ENCODE data around the gene C22orf15. TPM values are rescaled to one million over a fixed set of nuclear protein-coding genes. Genes with fewer than 3 reads are reported as not detected.

The C22orf15 gene
- total and polyA plus RNA-seq, 4 donors: 0.03 to 0.17 (median 0.12) TPM

GRCh38 chr22:23744485-23744884 lies 18.3 kb upstream of the C22orf15 start:
- Histone ChIP-seq H3K4me3 (ENCODE audit: low read depth in 1 of 3, low read length in 3 of 3) (no peak overlapping the region), H3K27ac (ENCODE audit: low read depth in 1 of 2, low read length in 2 of 2) (no peak overlapping the region), H3K9ac (ENCODE audit: low read depth in 1 of 2, low read length in 2 of 2) (no peak overlapping the region), H3K4me1 (ENCODE audit: control insufficient read depth in 4 of 4, insufficient read depth in 4 of 4, low read length in 3 of 4) (no peaks in the 10 kb centered on the region), H3K9me3 (ENCODE audit: control insufficient read depth in 4 of 4, low read length in 3 of 4) (no peaks in the 10 kb centered on the region), H3K36me3 (ENCODE audit: control insufficient read depth in 4 of 4, insufficient read depth in 3 of 4, low read depth in 1 of 4, low read length in 3 of 4) (peaks cover 5 to 26% (median 7%) of the 10 kb centered on the region in 4 donors), H3K27me3 (ENCODE audit: control insufficient read depth in 4 of 4, insufficient read depth in 4 of 4, low read length in 3 of 4) (no peaks in the 10 kb centered on the region)
- TF ChIP-seq ZBTB33 (IDR thresholded peaks at IDR 0.05): no peak
- TF ChIP-seq ATF3 (IDR thresholded peaks at IDR 0.05): no peak
- no peak for TF ChIP-seq EGR1 (IDR thresholded peaks at IDR 0.05; ENCODE audit: low read depth in 2 of 2)
- no peak for TF ChIP-seq NR2F2 (IDR thresholded peaks at IDR 0.05)
- TF ChIP-seq RAD21 (IDR thresholded peaks at IDR 0.05): no peak
- TF ChIP-seq MAX (IDR thresholded peaks at IDR 0.05): no peak
- no peak for TF ChIP-seq GABPA (IDR thresholded peaks at IDR 0.05 in 1 of 2, conservative IDR thresholded peaks at IDR 0.05 in 1 of 2)
- TF ChIP-seq YY1 (IDR thresholded peaks at IDR 0.05): no peak
- no peak for TF ChIP-seq FOXA1 (IDR thresholded peaks at IDR 0.05)
- WGBS: 97% methylated on average over 14 of the region's 14 CpGs
- no peak for DNase-seq (ENCODE audit: low spot score)

- peaks cover 0 to 4% (median 2%) of the 10 kb centered on the region in 4 donors for H3K4me1 ChIP-seq (ENCODE audit: control insufficient read depth in 4 of 4, insufficient read depth in 4 of 4, low read length in 3 of 4)
- 78% methylated on average over 6 of the region's 6 CpGs for whole genome bisulfite sequencing
- peaks cover 5 to 26% (median 7%) of the 10 kb centered on the region in 4 donors for H3K36me3 ChIP-seq (ENCODE audit: control insufficient read depth in 4 of 4, insufficient read depth in 3 of 4, low read depth in 1 of 4, low read length in 3 of 4)
- H3K27me3 ChIP-seq (ENCODE audit: control insufficient read depth in 4 of 4, insufficient read depth in 4 of 4, low read length in 3 of 4): no peaks in the 10 kb centered on the region
- no peak for TF ChIP-seq YY1 (IDR thresholded peaks at IDR 0.05)
- TF ChIP-seq JUND (IDR thresholded peaks at IDR 0.05): no peak
- TF ChIP-seq MAX (IDR thresholded peaks at IDR 0.05): no peak
- no peak for TF ChIP-seq FOXA1 (IDR thresholded peaks at IDR 0.05)
- no peak for TF ChIP-seq TAF1 (conservative IDR thresholded peaks at IDR 0.05)
- no peak overlapping the region for H3K9ac ChIP-seq (ENCODE audit: low read depth in 1 of 2, low read length in 2 of 2)
- no peak for DNase-seq (ENCODE audit: low spot score)
- H3K27ac ChIP-seq (ENCODE audit: low read depth in 1 of 2, low read length in 2 of 2): no peak overlapping the region
- H3K9me3 ChIP-seq (ENCODE audit: control insufficient read depth in 4 of 4, low read length in 3 of 4): no peaks in the 10 kb centered on the region
- H3K4me3 ChIP-seq (ENCODE audit: low read depth in 1 of 3, low read length in 3 of 3): no peak overlapping the region
Observed at GRCh38 chr22:23745791-23746190, 17.0 kb upstream of the C22orf15 start.

GRCh38 chr22:23749841-23750301 lies 12.9 kb upstream of the C22orf15 start:
- no peak overlapping the region for H3K9ac ChIP-seq (ENCODE audit: low read depth in 1 of 2, low read length in 2 of 2)
- H3K4me1 ChIP-seq (ENCODE audit: control insufficient read depth in 4 of 4, insufficient read depth in 4 of 4, low read length in 3 of 4): peaks cover 0 to 10% (median 2%) of the 10 kb centered on the region in 4 donors
- no peak overlapping the region for H3K27ac ChIP-seq (ENCODE audit: low read depth in 1 of 2, low read length in 2 of 2)
- no peaks in the 10 kb centered on the region for H3K27me3 ChIP-seq (ENCODE audit: control insufficient read depth in 4 of 4, insufficient read depth in 4 of 4, low read length in 3 of 4)
- DNase-seq (ENCODE audit: low spot score): no peak
- H3K9me3 ChIP-seq (ENCODE audit: control insufficient read depth in 4 of 4, low read length in 3 of 4): no peaks in the 10 kb centered on the region
- peaks cover 0 to under 1% (median under 1%) of the 10 kb centered on the region in 4 donors for H3K36me3 ChIP-seq (ENCODE audit: control insufficient read depth in 4 of 4, insufficient read depth in 3 of 4, low read depth in 1 of 4, low read length in 3 of 4)
- no peak for TF ChIP-seq SP1 (IDR thresholded peaks at IDR 0.05)
- no peak for TF ChIP-seq EGR1 (IDR thresholded peaks at IDR 0.05; ENCODE audit: low read depth in 2 of 2)
- whole genome bisulfite sequencing: 85% methylated on average over 12 of the region's 12 CpGs
- H3K4me3 ChIP-seq (ENCODE audit: low read depth in 1 of 3, low read length in 3 of 3): no peak overlapping the region
